Stimulated activated CD4-positive, alpha-beta T cell treated with anti-CD3 and anti-CD28 coated beads, Interleukin-12 subunit alpha, Interleukin-12 subunit beta, amount 100 ng/mL, for 24 hours (primary cell): ENCODE results near the gene SPNS2.
A peak's percentile ranks its signal among the peaks of the same experiment; 100 is the strongest.

ENCODE experiments used
- DNase-seq, 2 experiments: peaks; one replicate each; pipeline ENCODE4 v3.0.0-alpha.2; 2020; ENCODE audit warnings: low read depth in 2 of 2

The SPNS2 gene

GRCh38 chr17:4550534-4551039, 51.9 kb downstream of the SPNS2 start:
- no peak for DNase-seq

GRCh38 chr17:4551141-4551540, 52.5 kb downstream of the SPNS2 start:
- no peak for DNase-seq

GRCh38 chr17:4551796-4552525, 53.3 kb downstream of the SPNS2 start:
- no peak for DNase-seq

- DNase-seq = no peak
Measured at GRCh38 chr17:4553669-4554068, 55.0 kb downstream of the SPNS2 start.

- no peak for DNase-seq
Measured at GRCh38 chr17:4554441-4554996, 55.8 kb downstream of the SPNS2 start.

- peak; percentile 96 for DNase-seq
Measured at GRCh38 chr17:4554997-4555799, 56.5 kb downstream of the SPNS2 start, which contains the start of gene MYBBP1A. Gene MYBBP1A (minus strand): TSS chr17:4555384. CDS start chr17:4555324, 60 bp downstream.

GRCh38 chr17:4555873-4556759, 57.4 kb downstream of the SPNS2 start:
- no peak for DNase-seq

- no peak for DNase-seq
Measured at GRCh38 chr17:4556996-4557395, 58.3 kb downstream of the SPNS2 start.

- no peak for DNase-seq
Measured at GRCh38 chr17:4557626-4558346, 59.1 kb downstream of the SPNS2 start.

- DNase-seq = no peak
Measured at GRCh38 chr17:4558347-4558971, 59.8 kb downstream of the SPNS2 start.

GRCh38 chr17:4559139-4559791, 60.6 kb downstream of the SPNS2 start:
- DNase-seq = no peak

- DNase-seq = no peak
Measured at GRCh38 chr17:4559966-4560365, 61.3 kb downstream of the SPNS2 start.

- DNase-seq = no peak
Measured at GRCh38 chr17:4560421-4560820, 61.7 kb downstream of the SPNS2 start, which contains the start of gene GGT6. Gene GGT6 (minus strand): TSS chr17:4560577. CDS start chr17:4560521, 56 bp downstream.

- DNase-seq = no peak
Measured at GRCh38 chr17:4560837-4561256, 62.2 kb downstream of the SPNS2 start.

GRCh38 chr17:4562015-4562969, 63.6 kb downstream of the SPNS2 start:
- DNase-seq = no peak

- DNase-seq = peak; percentile 28 to 54
Measured at GRCh38 chr17:4565209-4566141, 66.8 kb downstream of the SPNS2 start.

- peak in 1 of 2 experiments; percentile 40 for DNase-seq
Measured at GRCh38 chr17:4566785-4567184, 68.1 kb downstream of the SPNS2 start.
